ENCODE results near the gene ATP9A.
"Not testable (repeated sequence)": the region's sequence is repeated elsewhere in the genome, so short reads cannot be mapped to it uniquely, and the experiment has no call there.

ATP9A gene, protein sequence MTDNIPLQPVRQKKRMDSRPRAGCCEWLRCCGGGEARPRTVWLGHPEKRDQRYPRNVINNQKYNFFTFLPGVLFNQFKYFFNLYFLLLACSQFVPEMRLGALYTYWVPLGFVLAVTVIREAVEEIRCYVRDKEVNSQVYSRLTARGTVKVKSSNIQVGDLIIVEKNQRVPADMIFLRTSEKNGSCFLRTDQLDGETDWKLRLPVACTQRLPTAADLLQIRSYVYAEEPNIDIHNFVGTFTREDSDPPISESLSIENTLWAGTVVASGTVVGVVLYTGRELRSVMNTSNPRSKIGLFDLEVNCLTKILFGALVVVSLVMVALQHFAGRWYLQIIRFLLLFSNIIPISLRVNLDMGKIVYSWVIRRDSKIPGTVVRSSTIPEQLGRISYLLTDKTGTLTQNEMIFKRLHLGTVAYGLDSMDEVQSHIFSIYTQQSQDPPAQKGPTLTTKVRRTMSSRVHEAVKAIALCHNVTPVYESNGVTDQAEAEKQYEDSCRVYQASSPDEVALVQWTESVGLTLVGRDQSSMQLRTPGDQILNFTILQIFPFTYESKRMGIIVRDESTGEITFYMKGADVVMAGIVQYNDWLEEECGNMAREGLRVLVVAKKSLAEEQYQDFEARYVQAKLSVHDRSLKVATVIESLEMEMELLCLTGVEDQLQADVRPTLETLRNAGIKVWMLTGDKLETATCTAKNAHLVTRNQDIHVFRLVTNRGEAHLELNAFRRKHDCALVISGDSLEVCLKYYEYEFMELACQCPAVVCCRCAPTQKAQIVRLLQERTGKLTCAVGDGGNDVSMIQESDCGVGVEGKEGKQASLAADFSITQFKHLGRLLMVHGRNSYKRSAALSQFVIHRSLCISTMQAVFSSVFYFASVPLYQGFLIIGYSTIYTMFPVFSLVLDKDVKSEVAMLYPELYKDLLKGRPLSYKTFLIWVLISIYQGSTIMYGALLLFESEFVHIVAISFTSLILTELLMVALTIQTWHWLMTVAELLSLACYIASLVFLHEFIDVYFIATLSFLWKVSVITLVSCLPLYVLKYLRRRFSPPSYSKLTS

DNA sequence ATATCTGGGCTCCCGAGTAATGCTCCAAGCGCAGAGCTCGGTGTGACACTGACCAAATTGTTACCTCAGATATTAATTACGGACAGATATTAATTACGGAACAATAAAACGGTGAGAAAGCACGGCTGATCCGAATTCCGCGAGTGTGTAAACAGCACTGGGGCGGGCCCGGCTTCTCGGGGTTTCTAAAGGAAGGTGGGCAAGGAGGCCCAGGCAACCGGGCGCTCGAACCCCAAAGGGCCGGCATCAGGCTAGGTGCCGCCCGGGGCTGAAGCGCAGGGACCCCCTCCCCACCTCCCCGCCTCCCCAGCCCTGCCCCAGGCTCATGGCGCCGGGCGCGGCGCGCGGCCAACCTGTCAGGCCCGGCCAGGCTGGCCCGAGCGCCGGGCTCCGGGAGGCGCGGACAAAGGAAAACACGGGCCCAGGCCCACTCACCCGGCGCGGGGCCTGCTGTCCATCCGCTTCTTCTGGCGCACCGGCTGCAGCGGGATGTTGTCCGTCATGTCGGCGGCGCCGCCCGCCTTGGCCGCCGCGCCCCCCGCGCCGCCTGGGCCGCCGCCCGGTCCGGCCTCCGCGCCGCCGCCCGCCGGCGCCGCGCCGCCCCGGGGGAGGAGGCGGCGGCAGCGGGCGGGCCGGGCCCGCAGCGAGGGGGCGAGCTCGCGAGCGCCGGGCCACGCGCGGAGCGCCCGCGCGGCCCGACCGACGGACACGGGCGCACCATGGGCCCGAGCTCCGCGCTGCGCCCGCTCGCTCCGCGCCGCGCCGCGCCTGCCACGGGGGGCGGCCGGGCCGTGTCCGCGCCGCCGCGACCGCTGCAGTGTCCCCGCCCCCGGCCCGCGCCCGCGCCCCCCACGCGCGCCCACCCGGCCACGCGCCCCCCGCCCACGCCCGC is at the start of gene ATP9A:
ATP9A (minus strand) TSS at position 524 of the 892 bp plus-strand sequence; CDS start at position 503, 21 bp downstream.
- no peak for DNase-seq (ENCODE audit: low read depth)

DNA sequence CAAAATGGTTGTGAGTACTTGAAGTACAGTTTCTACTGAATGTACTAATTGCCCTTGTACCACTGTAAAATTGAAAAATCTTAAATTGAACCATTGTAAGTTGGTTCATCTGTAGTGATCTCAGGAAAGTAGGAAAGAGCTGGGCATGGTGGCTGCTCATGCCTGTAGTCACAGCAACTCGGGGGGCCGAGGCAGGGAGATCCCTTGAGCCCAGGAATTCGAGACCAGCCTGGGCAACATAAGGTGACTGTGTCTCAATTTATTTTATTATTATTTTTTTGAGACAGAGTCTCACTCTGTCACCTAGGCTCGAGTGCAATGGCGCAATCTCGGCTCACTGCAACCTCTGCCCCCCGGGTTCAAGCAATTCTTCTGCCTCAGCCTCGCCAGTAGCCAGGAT is 48.7 kb upstream of the ATP9A start:
- not testable (repeated sequence) for DNase-seq (ENCODE audit: low read depth)

DNA sequence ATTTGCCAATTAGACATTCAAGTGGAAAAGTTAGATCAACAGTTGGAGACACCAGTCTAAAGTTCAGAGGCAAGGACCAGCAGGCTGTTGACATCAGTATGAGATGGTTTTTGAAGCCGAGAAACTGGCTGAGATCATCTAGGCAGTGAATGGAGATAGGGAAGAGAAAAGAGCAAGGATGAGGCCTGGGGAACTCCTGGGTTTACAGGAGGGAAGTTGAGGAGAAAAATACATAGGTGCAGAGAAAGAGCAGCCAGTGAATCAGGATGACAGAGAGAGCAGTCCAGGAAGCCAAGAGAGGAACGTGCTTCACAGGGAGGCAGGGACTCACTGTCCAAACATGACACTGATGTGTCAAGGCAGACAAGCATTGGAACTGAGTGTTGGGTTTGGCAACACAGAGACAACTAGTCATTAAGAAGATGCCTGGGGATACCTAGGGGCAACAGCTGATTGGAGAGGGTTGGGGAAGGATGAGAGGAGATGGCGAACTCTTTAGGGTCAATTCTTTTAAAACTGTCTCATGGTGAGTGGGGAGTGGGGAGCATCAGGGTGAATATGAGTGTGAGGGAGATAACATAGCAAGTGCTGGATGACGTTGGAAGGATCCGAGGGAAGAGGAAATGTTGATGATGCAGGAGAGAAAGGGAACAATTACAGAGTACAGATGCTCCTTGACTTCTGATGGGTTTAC is 47.3 kb upstream of the ATP9A start:
- no peak for DNase-seq (ENCODE audit: low read depth)

DNA sequence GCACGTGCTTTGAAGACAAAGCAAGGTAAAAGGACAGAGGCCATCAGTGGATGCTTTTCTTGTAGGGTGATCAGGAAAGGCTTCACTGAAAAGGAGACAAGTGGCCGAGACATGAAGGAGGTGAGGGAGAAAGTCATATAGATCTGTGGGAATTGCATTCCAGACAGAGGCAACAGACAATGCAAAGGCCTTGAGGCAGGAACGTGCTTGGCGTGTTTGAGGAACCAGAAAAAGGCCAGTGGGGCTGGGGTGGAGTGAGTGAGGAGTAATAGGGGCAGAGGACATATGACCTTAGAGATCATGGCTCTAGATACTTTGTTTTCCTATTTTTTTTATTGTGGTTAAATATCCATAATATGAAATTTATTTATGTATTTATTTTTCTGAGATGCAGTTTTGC is 44.7 kb upstream of the ATP9A start:
- DNase-seq (ENCODE audit: low read depth) = no peak

DNA sequence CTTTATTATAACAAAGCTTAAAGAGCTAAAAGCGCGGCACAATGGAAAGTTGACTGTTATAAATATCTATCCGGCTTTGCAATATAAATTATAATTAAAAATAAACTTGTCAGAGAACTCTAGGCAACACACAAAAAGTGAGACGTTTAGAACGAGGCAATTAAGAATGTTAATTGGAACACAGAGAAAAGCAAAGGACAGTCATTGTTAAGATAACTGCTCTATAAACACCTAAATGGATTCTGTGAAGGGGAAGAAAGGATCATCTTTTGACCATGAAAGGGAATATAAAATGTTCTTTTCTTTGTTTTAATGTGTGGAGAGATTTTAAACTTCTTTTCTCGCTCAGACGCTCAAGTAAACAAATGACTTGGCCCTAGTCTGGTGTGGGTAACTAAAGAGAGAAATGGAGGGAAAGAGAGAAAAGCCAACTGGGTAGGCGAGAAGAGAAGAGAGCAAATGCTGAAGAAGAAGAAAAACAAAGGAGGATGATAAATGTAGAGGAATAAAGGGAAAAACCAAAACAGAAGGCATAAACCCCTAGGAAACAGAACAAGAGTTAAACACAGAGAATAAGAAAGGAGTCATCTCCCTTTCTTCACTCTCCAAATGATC is 43.4 kb upstream of the ATP9A start:
- no peak for DNase-seq (ENCODE audit: low read depth)

DNA sequence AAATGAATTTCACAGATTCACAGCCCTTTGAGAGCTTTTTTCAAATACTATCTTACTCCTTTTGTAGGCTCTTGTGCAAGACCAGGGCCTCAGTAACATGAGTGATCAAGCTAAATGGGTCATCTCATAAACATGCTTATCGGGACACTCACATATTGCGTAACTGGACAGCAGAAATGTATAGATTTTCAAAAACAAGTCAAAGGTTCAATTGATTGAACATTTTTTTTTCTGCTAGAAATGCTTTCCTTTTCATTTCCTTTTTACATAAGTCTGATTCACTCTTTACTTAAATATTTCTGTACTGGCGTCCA is 42.8 kb upstream of the ATP9A start:
- no peak for DNase-seq (ENCODE audit: low read depth)

DNA sequence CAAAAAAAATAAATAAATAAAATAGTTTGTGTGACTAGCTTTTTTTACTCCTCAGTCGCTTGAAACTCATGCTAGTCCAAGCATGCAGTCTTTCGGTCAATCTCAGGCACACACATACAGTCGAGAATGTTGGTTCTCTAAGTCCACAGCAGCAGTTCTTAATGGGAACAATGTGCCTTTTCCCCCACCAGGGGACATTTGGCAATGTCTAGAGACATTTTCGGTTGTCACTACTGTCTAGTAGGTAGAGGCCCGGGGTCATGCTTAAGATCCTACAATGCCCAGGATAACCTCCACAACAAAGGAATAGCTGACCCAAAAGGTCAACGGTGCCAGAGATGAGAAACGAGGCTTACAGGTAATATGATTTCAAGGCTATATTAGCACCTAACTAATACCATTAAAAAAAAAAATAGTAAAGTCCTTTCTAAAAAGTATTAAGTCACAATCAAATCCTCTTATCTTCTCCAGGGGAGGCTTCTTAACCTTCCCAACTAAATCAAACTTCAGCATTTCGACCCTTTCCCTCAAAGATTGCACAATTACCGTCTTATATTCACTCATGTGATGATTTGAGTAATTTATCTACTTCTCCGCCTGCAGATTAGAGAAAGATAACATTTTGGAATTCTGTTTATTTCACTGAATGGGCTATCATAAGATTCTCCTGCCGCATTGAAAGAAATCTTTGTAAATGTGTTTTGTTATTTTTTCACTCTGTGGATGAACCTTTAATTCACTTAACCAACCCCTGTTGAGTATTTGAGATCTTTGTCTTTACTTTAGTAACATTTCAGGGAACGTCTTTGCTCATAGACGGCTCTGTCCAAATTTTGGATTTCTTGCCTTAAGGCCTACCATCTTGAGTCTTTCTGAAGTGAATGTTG is 42.2 kb upstream of the ATP9A start:
- DNase-seq (ENCODE audit: low read depth) = no peak

DNA sequence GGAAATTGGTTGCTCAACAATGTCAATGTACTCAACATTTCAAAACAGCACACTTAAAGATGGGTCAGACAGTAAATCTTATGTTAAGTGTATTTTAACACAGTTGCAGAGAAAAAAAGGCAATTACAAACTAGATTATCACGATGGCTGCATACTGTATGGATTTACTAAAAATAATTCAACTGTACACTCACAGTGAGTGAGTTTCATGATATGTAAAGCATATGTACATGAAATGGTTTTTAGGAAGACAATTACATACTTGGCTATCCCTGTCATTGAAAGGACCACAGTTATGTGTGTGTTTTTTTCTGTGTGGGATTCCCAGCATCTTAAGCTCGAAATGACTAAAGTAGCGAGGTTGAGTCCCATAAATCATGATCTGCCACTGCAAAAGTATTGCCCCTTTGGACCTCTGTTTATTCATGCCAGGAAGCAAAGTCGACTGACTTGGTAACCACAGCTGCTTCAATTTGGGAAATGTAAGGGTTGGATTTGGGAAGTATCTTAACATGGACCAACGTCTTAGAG is 39.6 kb upstream of the ATP9A start:
- no peak for DNase-seq (ENCODE audit: low read depth)

DNA sequence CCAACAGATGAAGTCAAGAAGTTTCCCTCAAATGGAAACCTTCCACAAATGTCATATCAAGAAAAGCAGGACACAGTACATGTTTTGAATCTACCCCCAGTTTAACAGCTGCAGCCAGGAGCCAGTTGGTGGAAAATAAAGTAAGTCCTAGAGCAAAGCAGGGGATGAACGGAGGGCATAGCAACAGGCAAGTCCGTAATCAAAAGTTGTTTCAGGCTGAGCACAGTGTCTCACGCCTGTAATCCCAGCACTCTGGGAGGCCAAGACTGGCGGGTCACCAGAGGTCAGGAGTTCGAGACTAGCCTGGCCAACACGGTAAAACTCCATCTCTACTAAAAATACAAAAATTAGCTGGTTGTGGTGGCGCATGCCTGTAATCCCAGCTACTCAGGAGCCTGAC is 36.6 kb upstream of the ATP9A start:
- DNase-seq (ENCODE audit: low read depth) = no peak

DNA sequence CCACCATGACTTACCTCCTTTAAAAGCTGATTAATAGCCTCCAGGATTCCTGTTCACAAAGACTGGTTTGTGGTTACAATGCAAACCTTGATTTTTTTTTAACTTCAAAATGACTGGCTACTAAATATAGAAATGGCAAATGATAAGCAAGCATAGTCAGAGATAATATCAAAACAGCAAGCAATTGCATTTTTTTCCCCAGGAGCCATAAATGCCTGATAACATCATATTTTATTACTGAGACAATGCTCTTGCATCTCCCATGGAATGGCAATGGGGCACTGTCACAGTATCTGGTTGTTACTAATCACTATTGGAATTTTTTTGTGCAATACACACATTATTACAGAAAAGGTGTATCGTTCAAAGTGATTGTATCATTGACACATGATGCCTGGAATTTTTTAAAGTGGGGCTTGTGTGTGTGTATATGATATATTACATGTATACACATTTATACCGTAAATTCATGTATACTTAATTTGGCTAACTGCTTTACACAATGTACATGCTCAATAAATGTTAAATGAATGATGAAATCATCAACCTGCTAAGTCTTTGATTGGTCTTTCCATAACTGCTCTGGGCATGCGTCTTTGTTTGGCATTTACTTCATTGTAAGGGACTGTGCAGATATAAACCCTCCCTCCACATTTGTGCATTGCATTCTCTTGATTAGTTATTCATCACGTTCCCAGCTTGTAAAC is 35.1 kb upstream of the ATP9A start:
- no peak for DNase-seq (ENCODE audit: low read depth)

DNA sequence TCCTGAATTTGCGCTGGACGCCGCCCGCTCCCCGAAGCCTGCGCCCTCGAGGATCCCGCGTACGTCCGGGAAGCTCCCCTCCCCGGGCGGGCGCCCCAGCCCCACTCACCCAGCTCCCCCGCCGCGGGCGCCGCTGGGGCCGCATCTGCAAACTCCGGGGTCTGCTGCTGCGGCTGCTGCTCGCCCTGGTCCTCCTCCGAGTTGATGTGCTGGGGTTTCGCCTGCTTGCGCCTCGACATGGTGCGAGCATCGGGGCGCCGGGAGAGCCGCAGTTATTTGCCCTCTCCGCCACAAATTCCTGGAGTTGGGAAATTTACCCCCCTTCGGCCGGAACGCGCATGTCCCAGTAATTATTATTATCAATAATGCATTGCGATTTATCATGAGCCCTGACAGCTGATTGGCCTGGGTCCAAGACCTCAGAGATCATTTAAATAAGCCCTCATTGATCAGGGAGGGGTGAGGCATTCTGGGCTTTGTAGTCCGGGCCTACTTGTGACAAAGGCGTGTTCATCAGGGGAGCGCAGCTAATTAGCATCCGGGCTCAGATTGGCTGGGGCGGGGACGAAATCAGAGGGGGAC is 34.1 kb upstream of the ATP9A start, which contains the start of gene SALL4:
SALL4 (minus strand) TSS at position 352 of the 582 bp plus-strand sequence; CDS start at position 239, 113 bp downstream.
- no peak for DNase-seq (ENCODE audit: low read depth)

DNA sequence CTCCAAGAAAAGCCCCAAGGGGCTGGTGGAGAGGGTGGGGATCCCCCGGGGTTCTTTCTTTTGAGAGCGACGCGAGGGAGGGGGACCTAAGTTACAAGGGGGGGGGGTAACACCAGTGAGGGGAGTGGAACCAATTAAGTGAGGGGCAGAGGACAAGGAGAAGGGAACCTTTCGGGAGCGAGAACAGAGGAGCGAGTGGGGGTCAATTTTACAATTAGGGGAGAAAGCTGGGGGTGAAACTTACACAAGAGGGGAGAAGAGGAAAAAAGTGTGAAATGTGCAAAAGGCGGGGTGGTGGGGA is 33.6 kb upstream of the ATP9A start:
- DNase-seq (ENCODE audit: low read depth) = no peak

DNA sequence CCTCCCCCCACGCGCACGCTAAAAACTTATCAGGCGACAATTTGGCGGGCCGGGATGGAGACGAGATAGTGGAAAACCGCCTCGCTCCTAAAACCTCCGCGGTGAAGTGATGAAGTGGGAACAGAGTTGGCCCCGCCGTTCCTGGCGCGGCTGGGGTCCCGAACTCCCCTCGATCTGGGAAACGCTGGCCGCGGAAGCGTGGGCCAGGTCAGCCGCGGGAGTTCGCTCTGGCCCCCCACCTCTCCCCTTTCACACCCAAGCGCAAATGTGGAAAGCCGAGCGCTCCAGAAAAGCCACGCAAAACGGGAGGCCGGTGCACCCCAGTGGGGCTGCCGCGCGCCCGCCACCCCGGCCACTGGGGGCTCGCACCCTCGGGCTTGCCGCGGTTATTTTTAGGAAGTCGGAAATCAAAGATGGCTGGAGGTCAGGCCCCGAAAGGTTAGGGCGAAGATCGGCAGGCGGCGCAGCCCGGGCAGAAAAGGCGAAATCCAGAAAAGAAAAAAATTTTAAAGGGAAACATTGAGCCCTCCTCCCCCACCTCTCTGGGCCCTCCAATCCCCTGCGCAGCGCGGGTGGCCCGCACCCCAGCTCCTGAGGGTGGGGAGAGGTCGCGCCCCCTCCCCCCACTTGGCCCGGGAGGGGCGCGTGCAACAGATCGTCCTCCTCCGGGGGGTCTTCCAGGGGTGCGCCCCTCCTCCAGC is 33.1 kb upstream of the ATP9A start:
- DNase-seq (ENCODE audit: low read depth) = no peak

DNA sequence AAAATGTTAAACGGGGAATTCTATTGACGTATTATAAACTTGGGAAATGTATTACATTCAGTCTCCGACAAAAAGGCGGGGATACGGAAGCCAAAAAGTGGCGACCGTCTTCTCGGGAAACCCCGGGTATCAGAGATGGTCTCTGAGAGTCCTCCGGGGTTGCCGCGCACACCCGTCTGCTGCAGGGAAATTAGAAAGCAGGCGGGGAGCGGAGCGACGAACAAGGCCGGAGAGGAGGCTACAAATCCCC is 32.6 kb upstream of the ATP9A start:
- DNase-seq (ENCODE audit: low read depth) = no peak

DNA sequence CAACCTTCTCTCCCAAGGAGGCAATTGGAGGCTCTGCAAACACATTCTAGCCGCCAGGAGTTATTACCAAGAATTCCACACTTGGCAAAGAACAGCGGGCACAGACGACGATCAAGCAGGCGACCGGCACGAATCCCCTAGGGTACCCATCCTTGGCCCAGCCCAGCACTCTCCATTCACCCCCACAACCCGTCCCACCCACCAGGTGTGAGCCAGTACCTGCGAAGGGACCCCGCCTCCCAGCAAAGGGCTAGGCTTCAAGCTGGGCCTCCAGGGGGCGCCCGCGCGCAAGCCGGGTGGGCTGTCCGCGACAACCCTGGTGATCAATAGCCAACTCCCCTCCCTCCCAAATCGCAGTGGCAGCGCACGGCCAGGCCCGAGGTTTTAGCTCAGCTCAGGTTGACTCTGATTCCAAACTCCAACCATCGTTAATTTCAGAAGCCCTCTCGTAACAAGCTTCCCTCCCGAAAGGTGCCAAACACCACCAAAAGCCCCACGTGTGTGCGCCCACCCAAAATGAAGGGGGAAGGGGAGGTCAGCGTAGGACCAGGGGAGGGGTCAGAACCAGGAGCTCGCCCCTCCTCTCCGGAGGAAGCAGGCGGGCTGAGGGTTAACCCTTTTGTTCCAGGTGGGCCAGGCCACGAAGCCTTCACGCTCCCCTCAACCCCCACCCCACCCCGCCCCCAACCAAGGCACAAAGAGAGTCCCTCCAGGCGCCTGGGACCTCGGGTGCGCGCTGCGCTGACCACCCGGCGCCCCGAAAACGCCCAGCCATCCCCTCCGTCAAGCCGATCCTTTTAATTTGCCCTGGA is 32.1 kb upstream of the ATP9A start:
- DNase-seq (ENCODE audit: low read depth) = no peak

DNA sequence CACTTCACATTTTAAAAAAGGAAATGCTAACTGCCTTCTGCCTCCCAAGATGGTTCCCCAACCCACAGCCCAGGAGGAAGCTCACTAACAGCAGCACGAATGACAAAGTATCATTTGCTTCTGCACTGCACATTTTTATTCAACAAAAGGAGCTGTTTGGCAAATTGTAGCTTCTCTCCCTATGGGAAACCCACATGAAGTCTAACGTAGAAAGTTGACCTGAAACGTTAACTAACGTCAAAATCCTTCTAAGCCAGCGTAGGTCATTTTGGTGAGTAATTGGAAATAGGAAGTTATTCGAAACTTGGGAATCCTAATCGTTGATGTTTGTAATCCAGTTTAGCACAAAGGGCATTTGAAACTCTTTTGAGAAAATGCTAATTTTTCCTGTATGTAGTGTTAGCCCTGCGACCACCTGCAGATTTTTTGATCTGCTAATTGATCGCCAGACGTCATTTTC is 31.2 kb upstream of the ATP9A start:
- DNase-seq (ENCODE audit: low read depth) = no peak

DNA sequence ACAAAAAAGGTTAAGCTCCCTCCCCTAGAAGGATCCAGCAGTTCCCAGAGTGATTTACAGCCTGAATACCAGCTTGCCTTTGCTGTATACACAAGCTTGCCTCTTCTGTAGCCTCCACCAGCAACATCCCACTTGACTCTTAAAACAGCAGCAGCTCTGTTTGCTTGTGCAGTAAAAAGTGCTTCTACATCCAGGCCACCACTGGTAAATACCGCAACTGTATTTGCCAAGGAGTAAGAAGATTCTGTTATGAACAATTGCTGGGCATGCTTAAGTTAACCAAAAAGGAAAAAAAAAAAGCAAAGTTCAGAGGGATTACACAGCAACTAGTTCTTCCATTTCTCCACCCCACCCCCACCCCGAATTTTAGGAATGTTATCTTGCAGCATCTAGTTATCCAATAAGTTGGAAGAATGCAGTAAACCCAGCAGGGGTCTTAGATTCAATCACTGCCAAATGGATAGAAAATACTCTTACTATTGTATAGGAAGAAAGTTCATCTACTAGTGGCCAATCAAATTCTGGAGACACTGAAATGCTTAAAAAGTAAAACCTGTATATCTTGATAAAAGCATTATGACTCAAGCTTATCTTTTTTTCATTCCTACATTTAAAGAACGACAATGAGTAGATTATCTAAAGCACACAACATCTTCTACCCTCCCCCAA is 29.3 kb upstream of the ATP9A start:
- no peak for DNase-seq (ENCODE audit: low read depth)

Data from CMK (cell line).